ENCODE results near the gene ENKUR.

ENKUR gene

DNA sequence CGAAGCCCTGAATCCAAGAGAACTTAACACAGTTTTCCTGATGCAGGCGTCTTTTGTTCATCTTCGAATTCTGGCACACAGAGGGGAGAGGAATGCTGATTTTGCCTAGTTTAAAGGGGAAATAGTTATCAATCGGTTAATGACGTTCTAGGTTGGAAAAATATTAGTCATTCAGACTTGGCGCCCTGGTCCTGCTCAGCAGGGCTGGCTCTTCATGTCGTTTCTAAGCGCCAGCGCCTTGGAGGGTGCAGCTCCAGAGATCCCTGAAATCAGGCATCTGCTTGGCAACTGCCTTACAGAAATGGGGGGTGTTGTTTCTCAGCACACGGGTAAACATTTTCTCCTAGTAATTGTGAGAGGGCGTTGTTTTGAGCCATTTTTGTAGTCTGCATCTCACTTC is 62.3 kb downstream of the ENKUR start:
- TF ChIP-seq, protein P1, sequence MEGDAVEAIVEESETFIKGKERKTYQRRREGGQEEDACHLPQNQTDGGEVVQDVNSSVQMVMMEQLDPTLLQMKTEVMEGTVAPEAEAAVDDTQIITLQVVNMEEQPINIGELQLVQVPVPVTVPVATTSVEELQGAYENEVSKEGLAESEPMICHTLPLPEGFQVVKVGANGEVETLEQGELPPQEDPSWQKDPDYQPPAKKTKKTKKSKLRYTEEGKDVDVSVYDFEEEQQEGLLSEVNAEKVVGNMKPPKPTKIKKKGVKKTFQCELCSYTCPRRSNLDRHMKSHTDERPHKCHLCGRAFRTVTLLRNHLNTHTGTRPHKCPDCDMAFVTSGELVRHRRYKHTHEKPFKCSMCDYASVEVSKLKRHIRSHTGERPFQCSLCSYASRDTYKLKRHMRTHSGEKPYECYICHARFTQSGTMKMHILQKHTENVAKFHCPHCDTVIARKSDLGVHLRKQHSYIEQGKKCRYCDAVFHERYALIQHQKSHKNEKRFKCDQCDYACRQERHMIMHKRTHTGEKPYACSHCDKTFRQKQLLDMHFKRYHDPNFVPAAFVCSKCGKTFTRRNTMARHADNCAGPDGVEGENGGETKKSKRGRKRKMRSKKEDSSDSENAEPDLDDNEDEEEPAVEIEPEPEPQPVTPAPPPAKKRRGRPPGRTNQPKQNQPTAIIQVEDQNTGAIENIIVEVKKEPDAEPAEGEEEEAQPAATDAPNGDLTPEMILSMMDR (IDR thresholded peaks at IDR 0.05; ENCODE audit: low read depth, low read length) = no peak
- DNase-seq (ENCODE audit: extremely low read depth, low read depth) = no peak

DNA sequence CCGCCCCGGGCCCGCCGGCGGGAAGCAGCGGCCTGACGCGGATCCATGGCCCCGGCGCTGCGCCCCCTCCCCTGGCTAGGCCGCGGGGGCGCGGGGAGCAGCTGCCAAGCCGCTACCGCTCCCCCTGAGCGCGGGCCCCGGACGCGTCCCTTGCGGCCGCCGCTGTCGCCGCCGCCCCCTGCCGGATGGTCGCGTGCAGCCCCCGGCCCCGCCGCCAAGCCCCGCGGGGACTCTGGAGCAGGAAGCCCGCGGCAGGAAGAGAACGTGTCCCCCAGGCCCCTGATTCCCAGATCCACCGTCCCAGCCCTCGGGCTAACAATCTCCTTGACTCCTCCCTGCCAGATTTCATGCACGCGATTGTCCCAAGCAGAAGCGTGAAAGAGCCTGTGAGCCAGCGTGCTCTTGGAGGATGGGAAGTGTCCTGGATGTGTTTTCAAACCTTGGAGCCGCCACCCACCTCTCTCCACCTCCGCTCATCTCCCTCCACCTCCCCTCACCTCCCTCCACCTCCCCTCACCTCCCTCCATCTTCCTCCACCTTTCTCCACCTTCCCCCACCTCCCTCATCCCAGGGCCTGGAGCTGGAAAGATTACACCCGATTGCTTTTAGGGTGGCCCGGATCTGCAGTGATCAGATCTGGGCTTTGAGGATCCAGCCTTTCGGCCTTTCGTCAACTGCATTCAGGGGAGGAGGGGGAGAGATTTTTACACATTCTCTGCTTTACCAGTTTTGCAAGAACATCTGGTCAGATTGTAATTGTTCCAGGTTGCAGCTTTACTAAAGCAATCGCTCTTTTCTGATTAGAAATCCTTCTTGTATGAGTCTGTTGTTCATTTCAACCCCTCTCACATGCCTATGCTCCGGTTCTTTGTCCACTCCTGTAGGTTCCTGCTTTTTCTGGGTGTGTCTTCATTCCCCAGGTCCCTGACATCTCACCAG is 63.0 kb downstream of the ENKUR start:
- DNase-seq (ENCODE audit: extremely low read depth, low read depth) = no peak

DNA sequence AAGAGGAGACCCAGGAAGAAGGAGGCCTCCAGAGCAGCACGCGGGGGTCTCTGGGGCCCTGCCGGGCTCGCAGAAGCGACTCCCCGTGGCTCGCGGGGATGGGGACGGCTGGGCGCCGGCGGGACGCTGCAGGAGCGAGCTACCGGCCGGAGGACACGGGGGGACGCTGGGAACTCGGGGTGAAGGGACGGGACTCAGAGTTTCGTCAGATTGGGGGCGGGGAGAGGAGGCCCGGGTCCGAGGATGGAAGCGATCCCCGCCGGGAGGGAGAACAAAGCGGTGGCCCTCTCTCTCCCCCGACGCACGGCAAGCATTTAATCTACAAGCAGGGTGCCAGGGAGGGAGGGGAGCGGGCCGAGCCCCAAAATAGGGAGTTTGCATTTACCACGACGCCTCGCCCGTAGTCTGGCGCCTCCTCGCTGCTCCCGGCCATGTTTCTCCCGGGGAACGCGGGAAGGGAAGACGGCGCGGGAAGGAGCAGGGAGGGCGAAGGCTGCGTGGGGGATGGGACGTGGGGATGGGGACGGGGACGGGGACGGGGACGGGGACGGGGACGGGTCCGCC is 63.7 kb downstream of the ENKUR start, which contains the start of gene PRTFDC1:
TSS of gene PRTFDC1 (minus strand) at position 464 of the 564 bp plus-strand sequence. CDS start at position 433, 31 bp downstream.
- no peak for DNase-seq (ENCODE audit: extremely low read depth, low read depth)

More for the DNA sequence above, 63.0 kb downstream of the ENKUR start:
- TF ChIP-seq, protein P1 (IDR thresholded peaks at IDR 0.05; ENCODE audit: low read depth, low read length) = no peak; the same call in none of the 2 replicates

DNA sequence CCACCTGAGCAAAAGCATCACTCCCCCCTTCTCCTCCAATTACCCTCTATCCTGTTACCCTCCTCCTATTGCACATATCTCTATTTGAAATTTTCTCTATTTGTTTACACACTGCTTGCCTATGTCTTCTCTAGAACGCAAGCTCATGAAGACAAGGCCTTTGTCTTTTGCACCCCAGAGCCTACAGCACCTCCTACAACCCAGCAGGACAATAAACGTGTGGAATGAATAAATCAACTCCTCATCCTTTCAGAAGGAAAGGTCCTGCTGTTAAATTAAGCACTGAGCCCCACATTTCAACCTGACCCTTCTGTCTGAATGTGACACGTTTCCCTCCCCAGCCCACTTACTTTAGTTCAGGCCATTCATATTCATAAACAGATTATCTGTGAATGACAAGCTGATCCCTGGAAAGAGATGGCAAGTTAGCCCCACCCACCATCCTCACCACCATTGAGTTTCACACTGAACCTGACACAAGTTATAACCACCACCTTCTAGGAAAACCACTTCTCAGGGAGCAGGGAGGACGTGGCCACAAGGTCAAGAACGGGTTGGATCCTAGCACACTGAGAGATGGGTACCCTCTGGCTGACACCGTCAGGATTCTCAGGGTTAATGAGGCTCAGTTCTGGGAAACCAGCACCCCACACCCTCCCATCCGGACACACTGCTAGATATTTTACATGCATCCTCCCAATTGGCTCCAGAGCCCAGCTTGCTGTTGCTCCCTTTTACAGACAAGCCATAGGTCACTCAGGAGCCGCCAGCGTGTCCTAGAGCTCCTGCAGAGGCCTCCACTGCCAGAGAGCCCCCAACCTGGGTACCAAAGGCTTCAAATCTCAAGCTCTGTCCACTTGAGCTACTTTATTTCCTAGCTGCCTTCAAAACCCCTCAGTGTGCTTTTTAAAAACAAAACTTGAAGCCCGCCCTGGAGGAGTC is 64.5 kb downstream of the ENKUR start:
- TF ChIP-seq, protein P1 (IDR thresholded peaks at IDR 0.05; ENCODE audit: low read depth, low read length) = no peak
- no peak for DNase-seq (ENCODE audit: extremely low read depth, low read depth)

More for the DNA sequence above, 63.7 kb downstream of the ENKUR start, which contains the start of gene PRTFDC1:
- TF ChIP-seq, protein P1 (IDR thresholded peaks at IDR 0.05; ENCODE audit: low read depth, low read length) = peak; percentile 33

DNA sequence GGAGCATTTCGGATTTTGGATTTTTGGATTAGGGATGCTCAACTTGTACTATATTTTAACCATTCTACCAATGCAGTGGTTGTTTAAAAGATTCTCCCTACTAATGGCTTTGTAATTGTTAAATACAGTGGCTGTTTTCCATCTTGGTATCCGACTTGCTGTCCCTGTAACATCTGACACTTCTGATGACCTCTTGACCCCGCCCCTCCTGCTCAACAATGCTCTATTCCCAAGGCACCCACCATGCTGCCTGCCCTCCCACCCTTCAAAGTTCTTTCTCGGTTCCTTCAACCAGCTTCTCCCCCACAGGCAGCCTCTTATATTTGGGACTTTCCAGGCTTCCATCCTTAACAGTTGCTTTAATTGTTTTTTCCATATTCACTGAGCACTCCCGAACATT is 65.5 kb downstream of the ENKUR start:
- TF ChIP-seq, protein P1 (IDR thresholded peaks at IDR 0.05; ENCODE audit: low read depth, low read length) = no peak
- DNase-seq (ENCODE audit: extremely low read depth, low read depth) = no peak

DNA sequence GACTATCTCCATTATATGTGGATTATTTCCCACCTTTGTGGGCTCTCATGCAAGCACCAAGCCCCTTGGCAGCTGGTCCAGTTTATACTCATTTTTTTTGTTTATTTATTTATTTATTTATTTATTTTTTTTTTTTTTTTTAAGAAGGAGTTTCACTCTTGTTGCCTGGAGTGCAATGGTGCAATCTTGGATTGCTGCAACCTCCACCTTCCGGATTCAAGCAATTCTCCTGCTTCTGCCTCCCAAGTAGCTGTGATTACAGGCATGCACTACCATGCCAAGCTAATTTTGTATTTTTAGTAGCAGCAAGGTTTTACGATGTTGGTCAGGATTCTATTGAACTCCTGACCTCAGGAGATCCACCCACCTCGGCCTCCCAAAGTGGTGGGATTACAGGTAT is 66.3 kb downstream of the ENKUR start:
- TF ChIP-seq, protein P1 (IDR thresholded peaks at IDR 0.05; ENCODE audit: low read depth, low read length) = no peak
- no peak for DNase-seq (ENCODE audit: extremely low read depth, low read depth)
